SKM-1 treated with dmso at 0.1 percent for 144 hours (cell line): Measurements from ENCODE around the gene MAPT.
"Not testable (repeated sequence)": the region's sequence is repeated elsewhere in the genome, so short reads cannot be mapped to it uniquely, and the experiment has no call there.

ENCODE experiments used
- DNase-seq: peaks from one replicate; lab custom pipeline; 2025; ENCODE audit not compliant: unreplicated experiment; lab: John Stamatoyannopoulos, UW

The MAPT gene

GRCh38 chr17:45923511-45924268 is 29.3 kb downstream of the MAPT start:
- peak; percentile 55 for DNase-seq

GRCh38 chr17:45924332-45924820 is 30.0 kb downstream of the MAPT start:
- no peak for DNase-seq

DNA sequence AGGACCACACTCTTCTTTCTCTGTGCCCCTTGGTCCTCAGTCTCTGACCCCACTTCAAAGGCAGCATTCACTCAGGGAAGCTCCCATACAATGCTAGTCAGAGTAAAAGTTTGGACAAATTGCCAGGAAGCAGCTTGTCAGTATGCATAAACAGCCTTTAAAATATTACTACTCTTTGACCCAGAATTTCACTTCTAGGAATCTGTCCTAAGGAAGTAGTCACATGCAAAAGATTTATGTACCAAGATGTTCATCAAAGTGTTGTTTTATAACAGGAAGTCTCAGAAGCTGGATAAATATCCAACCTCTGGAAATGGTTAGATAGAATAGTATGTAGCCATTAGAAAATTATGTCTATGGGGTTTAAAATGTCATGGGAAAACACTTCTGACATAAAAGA is 31.0 kb downstream of the MAPT start:
- DNase-seq, result no peak

GRCh38 chr17:45927247-45927646 is 32.9 kb downstream of the MAPT start:
- no peak for DNase-seq

DNA sequence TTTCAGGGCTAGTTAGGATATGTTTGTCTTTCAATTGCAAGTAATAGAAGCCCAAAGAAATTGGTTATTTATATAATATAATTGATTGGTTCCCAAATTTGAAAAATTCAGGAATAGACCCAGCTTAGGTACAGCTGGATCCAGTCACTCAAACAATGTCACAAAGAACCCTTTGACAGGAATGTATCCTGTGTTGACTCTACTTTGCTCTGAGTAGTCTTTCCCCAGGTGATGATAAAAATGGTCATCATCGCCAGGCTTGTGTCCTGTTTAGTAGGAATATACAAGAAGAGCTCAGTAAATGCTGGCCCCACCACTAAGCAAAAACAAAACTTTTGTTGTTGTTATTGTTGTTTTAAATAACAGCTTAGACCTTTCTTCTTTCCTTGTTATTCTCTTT is 35.0 kb downstream of the MAPT start:
- no peak for DNase-seq

DNA sequence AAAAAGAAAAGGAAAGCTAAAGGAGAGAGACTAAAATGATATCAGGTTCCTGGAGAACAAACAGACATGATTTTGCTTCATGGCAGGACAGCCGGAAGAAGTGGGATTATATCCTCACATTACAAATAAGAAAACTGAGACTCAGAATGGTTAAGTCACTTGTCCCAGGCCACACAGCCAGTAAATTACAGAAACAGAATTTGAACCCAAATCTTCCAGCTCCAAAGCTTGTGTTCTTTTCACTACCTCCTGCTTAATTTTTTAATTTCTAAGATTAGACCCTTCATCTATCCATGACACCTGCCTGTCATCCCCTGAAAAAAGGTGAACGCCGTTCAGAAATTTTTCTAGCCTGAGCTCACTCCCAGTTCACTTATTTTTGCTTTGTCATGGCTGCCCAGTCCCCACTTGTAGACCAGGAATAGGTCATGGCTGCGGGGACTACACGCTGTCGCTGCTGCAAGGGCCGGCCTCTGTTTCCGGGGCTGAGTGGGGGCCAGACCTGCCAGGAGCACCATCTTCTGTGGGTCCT is 36.1 kb downstream of the MAPT start:
- DNase-seq, result no peak

DNA sequence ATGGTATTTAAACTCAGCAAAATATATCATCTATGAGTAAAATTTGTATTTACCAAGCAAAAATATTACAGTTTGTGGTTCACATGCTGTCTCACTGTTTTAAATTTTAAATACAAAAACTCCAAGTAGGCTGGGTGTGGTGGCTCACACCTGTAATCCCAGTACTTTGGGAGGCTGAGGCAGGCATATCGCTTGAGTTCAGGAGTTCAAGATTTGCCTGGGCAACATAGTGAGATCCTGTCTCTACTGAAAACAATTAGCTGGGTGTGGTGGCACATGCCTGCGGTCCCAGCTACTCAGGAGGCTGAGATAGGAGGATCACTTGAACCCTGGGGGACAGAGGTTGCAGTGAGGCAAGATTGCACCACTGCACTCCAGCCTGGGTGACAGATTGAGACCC is 37.3 kb downstream of the MAPT start:
- no peak for DNase-seq

GRCh38 chr17:45934044-45934979 is 40.0 kb downstream of the MAPT start:
- no peak for DNase-seq

DNA sequence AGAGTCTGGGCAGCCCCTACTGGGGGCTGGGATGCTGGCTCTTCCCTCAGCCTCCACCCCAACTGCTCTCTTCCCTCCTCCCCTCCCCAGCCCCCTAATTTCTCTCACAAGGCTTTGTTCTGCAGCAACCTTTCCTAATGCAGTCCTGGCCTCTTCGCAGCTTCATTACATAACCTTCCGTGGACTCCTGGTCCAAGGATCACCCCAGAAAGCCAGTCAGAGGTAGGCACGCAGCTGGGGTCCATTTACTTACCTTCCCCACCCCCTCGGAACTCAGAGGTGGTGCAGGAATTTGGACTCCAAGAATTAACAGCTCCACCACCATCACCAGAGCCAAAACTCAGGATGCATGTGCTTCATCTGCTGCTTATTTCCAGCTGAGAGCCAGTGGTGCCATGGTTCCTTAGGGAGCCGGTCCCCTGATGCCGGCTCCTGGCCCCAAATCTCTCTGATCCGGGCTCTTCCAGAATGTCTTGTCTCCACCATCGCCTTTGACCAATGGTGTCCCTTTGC is 40.9 kb downstream of the MAPT start:
- no peak for DNase-seq

DNA sequence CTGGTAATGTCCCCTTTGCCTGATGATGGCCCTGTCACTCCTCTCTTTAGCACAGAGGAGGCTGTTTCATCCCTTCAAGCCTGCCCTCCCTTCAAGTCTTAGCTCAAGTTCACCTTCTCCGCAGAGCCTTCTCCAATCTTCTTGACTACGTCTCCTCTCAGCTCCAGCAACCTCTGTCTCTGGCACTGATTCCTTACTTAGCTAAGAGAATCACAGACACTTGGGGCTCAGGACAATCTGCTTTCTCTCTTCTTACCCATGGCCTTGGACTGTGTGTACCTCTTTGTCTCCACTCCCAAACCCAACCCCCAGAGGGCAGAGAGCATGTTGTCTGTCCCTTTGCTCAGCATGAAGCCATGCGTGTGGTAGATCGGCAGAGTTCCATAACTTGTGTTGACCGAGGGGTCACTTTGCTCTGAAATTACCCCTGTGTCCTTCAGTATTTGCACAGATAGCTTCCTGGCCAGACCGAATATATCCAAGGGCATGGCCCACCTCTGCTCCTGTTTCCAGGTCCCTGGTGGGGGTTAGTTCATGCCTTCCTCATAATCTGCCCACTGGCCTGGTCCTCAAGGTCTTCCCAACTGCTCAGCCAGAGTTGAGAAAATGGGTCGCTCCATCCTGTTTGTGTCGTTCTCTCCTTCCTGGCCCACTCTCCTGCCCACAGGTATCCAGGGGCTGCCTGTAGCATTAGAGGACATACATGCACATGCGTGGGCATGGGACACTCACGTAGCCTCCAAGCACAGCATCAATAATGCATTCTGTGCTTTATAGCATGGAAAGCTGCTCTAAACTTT is 41.6 kb downstream of the MAPT start:
- no peak for DNase-seq

DNA sequence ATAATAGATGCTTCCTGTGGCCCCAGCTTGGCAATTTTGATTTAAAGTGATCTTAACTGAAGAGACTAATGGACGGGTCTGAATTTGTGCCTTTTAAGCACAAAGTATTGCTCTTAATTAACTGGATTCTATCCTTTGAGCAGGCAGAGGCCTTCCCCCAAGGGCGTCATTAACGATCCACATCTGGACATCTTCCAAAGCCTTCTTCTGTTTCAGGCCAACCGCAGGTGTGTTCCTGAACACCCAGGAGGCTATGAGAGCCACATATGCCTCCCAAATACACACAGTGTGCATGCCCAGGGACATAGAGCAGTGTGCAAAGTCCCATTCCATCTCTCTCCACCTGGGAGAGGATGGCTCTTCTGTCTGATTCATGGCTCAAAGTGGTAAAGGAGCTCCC is 42.3 kb downstream of the MAPT start:
- DNase-seq, result no peak

DNA sequence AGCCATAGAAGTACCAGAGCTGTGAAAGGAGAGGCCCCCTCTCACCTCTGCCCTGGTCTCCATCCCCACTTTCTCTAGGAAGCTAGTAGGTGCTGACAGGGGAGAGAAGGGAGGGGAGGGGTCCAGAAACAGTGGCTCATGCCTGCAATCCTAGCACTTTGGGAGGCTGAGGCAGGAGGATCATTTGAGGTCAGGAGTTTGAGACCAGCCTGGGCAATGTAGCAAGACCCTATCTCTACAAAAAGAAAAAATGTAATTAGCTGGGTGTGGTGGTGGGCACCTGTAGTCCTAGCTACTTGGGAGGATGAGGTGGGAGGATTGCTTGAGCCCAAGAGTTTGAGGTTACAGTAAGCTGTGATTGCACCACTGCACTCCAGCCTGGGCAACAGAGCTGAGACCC is 42.8 kb downstream of the MAPT start:
- DNase-seq, result not testable (repeated sequence)

- DNase-seq, result no peak
These were observed 45.0 kb downstream of the MAPT start for GRCh38 chr17:45939395-45939794.

DNA sequence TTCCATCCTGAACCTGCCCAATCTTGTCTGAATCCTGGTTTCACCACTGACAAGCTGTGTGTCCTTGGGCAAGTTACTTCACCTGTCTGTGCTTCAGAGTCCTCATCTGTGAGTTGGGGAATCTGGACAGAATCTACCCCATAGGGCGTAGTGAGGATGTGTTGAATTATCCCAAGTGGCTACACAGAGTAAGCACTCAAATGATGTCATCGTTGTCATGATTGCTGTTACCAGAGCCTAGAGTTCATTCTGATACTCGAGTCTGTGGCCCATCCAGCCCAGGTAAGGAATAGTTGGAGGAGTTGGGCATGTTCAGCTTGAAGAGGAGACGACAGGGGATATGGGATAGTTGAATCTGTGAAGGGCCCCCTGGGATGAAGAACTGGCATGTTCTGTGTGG is 45.9 kb downstream of the MAPT start:
- DNase-seq, result no peak

DNA sequence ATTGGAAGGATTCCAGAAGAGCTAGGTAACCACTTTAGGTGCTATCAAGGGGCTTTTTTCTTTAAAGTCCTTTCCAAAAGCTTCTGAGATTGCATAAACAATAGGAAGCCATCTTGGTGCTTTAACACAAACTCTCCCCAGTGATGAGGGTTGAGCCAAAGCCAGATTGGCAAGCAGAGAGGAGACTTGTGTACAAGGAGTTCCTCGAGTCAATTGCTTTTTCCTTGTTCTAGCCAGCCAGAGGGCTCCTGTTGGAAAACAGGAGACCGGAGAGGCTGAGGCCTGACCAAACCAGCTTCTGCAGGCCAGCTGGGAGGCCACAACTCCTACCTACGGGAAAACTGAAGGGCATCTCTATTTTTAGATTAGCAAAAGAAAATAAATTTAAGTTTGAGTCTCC is 46.5 kb downstream of the MAPT start:
- no peak for DNase-seq

DNA sequence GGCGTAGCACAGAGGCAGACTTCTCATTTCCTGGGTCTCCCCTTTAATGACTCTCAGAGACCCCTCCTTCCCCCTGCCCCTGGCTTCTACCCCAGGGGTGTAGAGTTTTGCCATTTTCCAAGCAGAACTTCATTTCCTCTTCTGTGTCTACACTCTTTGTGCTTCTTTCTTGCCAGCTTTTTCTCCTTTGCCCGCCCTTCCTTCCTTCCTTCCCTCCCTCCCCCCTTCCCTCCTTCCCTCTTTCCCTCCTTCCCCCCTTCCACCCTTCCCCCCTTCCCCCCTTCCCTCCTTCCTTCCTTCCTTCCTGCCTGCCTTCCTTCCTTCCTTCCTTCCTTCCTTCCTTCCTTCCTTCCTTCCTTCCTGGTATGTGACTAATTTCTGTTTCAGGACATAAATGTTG is 47.0 kb downstream of the MAPT start:
- DNase-seq, result no peak

- DNase-seq, result no peak
These were observed 47.9 kb downstream of the MAPT start for GRCh38 chr17:45942284-45942683.

DNA sequence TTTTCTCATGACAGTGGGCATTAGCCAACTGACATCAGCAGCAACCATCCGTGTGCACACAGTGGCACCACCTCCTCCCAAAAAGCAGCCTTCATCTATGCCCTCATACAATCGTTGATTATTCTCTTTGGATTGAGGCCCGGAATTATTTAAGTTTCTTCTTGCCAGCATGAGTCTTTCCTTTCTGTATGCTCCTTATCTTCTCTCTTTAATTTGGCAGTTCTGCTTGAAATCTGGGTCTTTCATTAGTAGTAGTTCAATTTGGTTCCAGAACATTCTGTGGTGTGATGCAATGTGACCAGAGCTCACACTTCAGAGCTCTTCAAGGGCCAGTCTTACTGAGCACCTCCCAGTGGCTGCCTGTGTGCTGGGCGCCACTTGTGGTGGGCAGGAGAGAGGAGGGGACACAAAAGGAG is 52.5 kb downstream of the MAPT start:
- DNase-seq, result no peak

DNA sequence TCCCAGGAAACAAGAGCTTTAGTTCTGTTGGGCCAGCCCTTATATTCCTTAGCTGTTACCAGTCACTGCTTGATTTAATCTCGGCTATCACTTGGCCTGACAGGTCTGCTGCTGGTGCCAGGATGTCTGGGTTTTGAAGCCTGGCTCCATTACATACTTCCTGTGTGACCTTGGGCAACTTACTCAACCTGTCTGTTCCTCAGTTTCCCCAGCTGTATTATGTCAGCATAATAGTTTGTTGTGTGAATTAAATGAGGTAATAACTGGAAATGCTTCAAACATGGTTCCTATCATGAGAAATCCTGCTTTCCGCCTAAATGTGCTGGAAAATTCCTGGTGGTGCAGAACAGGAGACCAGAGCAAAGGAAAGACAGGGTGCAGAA is 54.1 kb downstream of the MAPT start:
- no peak for DNase-seq

DNA sequence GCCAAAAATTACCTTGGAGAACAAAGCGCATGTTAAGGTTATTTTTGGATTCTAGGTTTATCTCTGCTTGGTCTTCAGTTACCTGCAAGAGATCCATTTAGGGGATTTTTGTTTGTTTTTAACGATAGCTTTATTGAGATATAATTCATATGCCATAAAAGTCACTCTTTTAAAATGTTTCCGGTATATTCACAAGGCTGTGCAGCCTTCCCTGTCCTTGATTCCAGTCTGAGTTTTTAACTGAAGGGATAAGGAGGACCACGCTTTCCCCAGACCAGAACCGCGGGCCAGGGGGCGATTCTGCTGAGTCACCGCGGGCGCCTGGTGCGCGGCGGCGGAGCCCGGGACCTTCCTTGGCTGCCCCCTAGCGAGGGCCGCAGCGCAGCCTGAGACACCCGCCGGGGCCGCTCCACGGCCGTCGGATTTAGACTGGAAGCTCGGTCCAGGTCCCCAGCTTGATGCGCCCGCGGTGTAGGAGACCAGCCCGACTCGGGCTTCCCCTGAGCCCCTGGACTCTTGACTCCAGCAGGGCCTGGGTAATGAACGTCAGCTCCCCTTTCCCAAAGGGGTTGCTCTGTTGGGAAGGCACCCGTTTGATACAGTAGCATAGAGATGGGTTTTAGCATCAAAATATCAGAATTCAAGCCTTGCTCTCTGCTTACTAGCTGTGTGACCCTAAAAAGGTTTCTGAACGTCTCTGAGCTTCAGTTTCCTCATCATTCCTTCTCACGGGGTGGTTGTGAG is 54.7 kb downstream of the MAPT start:
- peak; percentile 49 for DNase-seq
